DMS 273 treated with DMSO at 0.1 percent for 48 hours (cell line): ENCODE measurements around the gene LRP1B.

Experiments used
- DNase-seq: peaks from one replicate; lab custom pipeline; 2025; lab: John Stamatoyannopoulos, UW

LRP1B gene

GRCh38 chr2:141957321-141957720, 173.5 kb downstream of the LRP1B start:
- no peak for DNase-seq

GRCh38 chr2:141947396-141948114, 183.3 kb downstream of the LRP1B start:
- no peak for DNase-seq

GRCh38 chr2:141946016-141946415, 184.8 kb downstream of the LRP1B start:
- no peak for DNase-seq

GRCh38 chr2:141943918-141944317, 186.9 kb downstream of the LRP1B start:
- DNase-seq, result no peak

GRCh38 chr2:141942006-141942789, 188.6 kb downstream of the LRP1B start:
- DNase-seq, result no peak

GRCh38 chr2:141941210-141941714, 189.6 kb downstream of the LRP1B start:
- no peak for DNase-seq

GRCh38 chr2:141940709-141941108, 190.1 kb downstream of the LRP1B start:
- no peak for DNase-seq

GRCh38 chr2:141933226-141933625, 197.6 kb downstream of the LRP1B start:
- no peak for DNase-seq

- DNase-seq, result no peak
Observed at GRCh38 chr2:141932261-141932660, 198.6 kb downstream of the LRP1B start.

- no peak for DNase-seq
Observed at GRCh38 chr2:141931797-141932196, 199.0 kb downstream of the LRP1B start.

GRCh38 chr2:141930803-141931202, 200.0 kb downstream of the LRP1B start:
- no peak for DNase-seq

GRCh38 chr2:141929331-141930252, 201.2 kb downstream of the LRP1B start:
- no peak for DNase-seq

- DNase-seq, result no peak
Observed at GRCh38 chr2:141928476-141928875, 202.3 kb downstream of the LRP1B start.

GRCh38 chr2:141927536-141927935, 203.3 kb downstream of the LRP1B start:
- no peak for DNase-seq

GRCh38 chr2:141925511-141925910, 205.3 kb downstream of the LRP1B start:
- no peak for DNase-seq

GRCh38 chr2:141923657-141924056, 207.2 kb downstream of the LRP1B start:
- DNase-seq, result no peak

GRCh38 chr2:141911485-141912066, 219.2 kb downstream of the LRP1B start:
- DNase-seq, result no peak

GRCh38 chr2:141906678-141907077, 224.1 kb downstream of the LRP1B start:
- no peak for DNase-seq

- DNase-seq, result no peak
Observed at GRCh38 chr2:141900826-141901225, 230.0 kb downstream of the LRP1B start.

- no peak for DNase-seq
Observed at GRCh38 chr2:141899740-141900139, 231.1 kb downstream of the LRP1B start.

- no peak for DNase-seq
Observed at GRCh38 chr2:141889788-141890187, 241.0 kb downstream of the LRP1B start.
